Esophagus muscularis mucosa (tissue), 4 donors: ENCODE data around the gene C9orf40. TPM values are rescaled to one million over a fixed set of nuclear protein-coding genes. Genes with fewer than 3 reads are reported as not detected.

ENCODE experiments used
- DNase-seq: peaks from one replicate; pipeline ENCODE4 v3.0.0-alpha.2; 2017; ENCODE audit errors: extremely low spot score
- H3K27ac ChIP-seq, 4 donors: fragments of 200-600 bp; sonication (generic); replicated peaks in 1 of 4; 1 replicate in 3 of 4; 2 replicates in 1 of 4; pipeline ENCODE4 v1.5.1; 2016 to 2019; ENCODE audit warnings: mild to moderate bottlenecking in 1 of 4
- H3K27me3 ChIP-seq, 4 donors: fragments of 200-600 bp; sonication (generic); one replicate each; pipeline versions ENCODE4 v1.5.1 to v1.6.0; 2016 to 2019
- H3K36me3 ChIP-seq, 4 donors: fragments of 200-600 bp; sonication (generic); one replicate each; pipeline ENCODE4 v1.5.1; 2016 to 2019
- H3K4me1 ChIP-seq, 4 donors: fragments of 200-600 bp; sonication (generic); one replicate each; pipeline ENCODE4 v1.5.1; 2016 to 2019
- H3K4me3 ChIP-seq, 4 donors: fragments of 200-600 bp; sonication (generic); 1 replicate in 2 of 4; 2 replicates in 2 of 4; pipeline ENCODE4 v1.5.1; 2016 to 2019; ENCODE audit warnings: mild to moderate bottlenecking in 4 of 4, moderate library complexity in 1 of 4
- H3K9me3 ChIP-seq, 4 donors: fragments of 200-600 bp; sonication (generic); 1 replicate in 3 of 4; 2 replicates in 1 of 4; pipeline ENCODE4 v1.5.1; 2016 to 2019
- CTCF ChIP-seq, 3 experiments: fragments of 200-600 bp in 2 of 3; fragments of 450-650 bp in 1 of 3; sonication (generic) in 2 of 3; IDR thresholded peaks; one replicate each; pipeline ENCODE4 v1.5.1; 2017 to 2019; ENCODE audit warnings: antibody characterized with exemption in 3 of 3, mild to moderate bottlenecking in 2 of 3, moderate library complexity in 1 of 3
- EP300 ChIP-seq: sonication (generic); formaldehyde crosslinking; IDR thresholded peaks from one replicate; pipeline ENCODE4 v1.6.1; 2017; ENCODE audit warnings: antibody characterized with exemption
- POLR2A ChIP-seq: fragments of 450-650 bp; IDR thresholded peaks from one replicate; pipeline ENCODE4 v1.6.1; 2017; ENCODE audit warnings: antibody characterized with exemption, moderate library complexity, mild to moderate bottlenecking, low read depth
- POLR2AphosphoS5 ChIP-seq, 2 donors: sonication (generic); formaldehyde crosslinking; IDR thresholded peaks; one replicate each; pipeline ENCODE4 v1.6.1; 2017; ENCODE audit warnings: antibody characterized with exemption in 2 of 2
- WGBS: methylation state at CpG from one replicate; pipeline ENCODE4 v1.1.5; 2018; 5-methylcytosine and 5-hydroxymethylcytosine counted together
- intact Hi-C: fragments of 100-400 bp; cut with DNase I; formaldehyde crosslinking; loops from one replicate; pipeline ENCODE4 v1.15.1; 2023
- total RNA-seq, 4 donors: library from RNA; depleted of rRNA; stranded (reverse); fragments of >200 nt; gene quantifications; one replicate each; pipeline versions ENCODE4 v1.1.0 to v1.2.1, GENCODE V29; 2016

The C9orf40 gene
- total RNA-seq, 4 donors from 2014 or later, result 4.0 to 6.2 (median 5.5) TPM

- WGBS, result under 1% methylated on average over 27 of the region's 30 CpGs
- H3K4me3 ChIP-seq, result peak overlapping the region; percentile 81 to 95 (median 92)
- H3K27me3 ChIP-seq, result no peaks in the 10 kb centered on the region
- H3K9me3 ChIP-seq, result no peaks in the 10 kb centered on the region
- DNase-seq, result peak; percentile 92
- peak overlapping the region; percentile 96 to 99 (median 98) for H3K27ac ChIP-seq
- H3K4me1 ChIP-seq, result peaks cover 3 to 15% (median 14%) of the 10 kb centered on the region in 4 donors
- intact Hi-C loops, result loop anchor here (5.0 kb wide), 2 partner anchors 51 to 136 kb away; partner anchors contain the start of genes NMRK1 and OSTF1
- TF ChIP-seq EP300 (no peak), POLR2A (no peak), POLR2AphosphoS5 (IDR thresholded peaks at IDR 0.05) (no peak), CTCF (IDR thresholded peaks at IDR 0.05) (no peak)
- H3K36me3 ChIP-seq, result no peaks in the 10 kb centered on the region
Measured at GRCh38 chr9:74951725-74952151, 974 bp downstream of the C9orf40 start.

GRCh38 chr9:74951107-74951720 is 1.5 kb downstream of the C9orf40 start:
- TF ChIP-seq POLR2AphosphoS5 (IDR thresholded peaks at IDR 0.05) (no peak), POLR2A (no peak), CTCF (IDR thresholded peaks at IDR 0.05) (no peak), EP300 (no peak)
- peaks cover 3 to 15% (median 14%) of the 10 kb centered on the region in 4 donors for H3K4me1 ChIP-seq
- no peak for DNase-seq
- H3K9me3 ChIP-seq, result no peaks in the 10 kb centered on the region
- intact Hi-C loops, result loop anchor here (5.0 kb wide), 2 partner anchors 51 to 136 kb away; partner anchors contain the start of genes NMRK1 and OSTF1
- H3K27me3 ChIP-seq, result no peaks in the 10 kb centered on the region
- 72% methylated on average over 20 of the region's 21 CpGs for WGBS
- peak overlapping the region; percentile 81 to 95 (median 92) for H3K4me3 ChIP-seq
- H3K27ac ChIP-seq, result peak overlapping the region; percentile 96 to 99 (median 98)
- no peaks in the 10 kb centered on the region for H3K36me3 ChIP-seq

- Histone ChIP-seq H3K36me3 (no peaks in the 10 kb centered on the region), H3K9me3 (no peaks in the 10 kb centered on the region), H3K27me3 (no peaks in the 10 kb centered on the region), H3K4me1 (peaks cover 3 to 15% (median 14%) of the 10 kb centered on the region in 4 donors), H3K4me3 (no peak overlapping the region), H3K27ac (peak overlapping the region in 3 of 4 donors; percentile 21 to 25 (median 24))
- intact Hi-C loops, result loop anchor here (5.0 kb wide), 2 partner anchors 52 to 137 kb away; partner anchors contain the start of genes NMRK1 and OSTF1
- TF ChIP-seq POLR2AphosphoS5 (IDR thresholded peaks at IDR 0.05) (no peak), POLR2A (no peak), EP300 (no peak), CTCF (IDR thresholded peaks at IDR 0.05) (no peak)
- no peak for DNase-seq
- 90% methylated on average over 10 of the region's 10 CpGs for WGBS
Measured at GRCh38 chr9:74949859-74950855, 2.6 kb downstream of the C9orf40 start.

GRCh38 chr9:74948937-74949336 is 3.8 kb downstream of the C9orf40 start:
- DNase-seq, result no peak
- no peaks in the 10 kb centered on the region for H3K27me3 ChIP-seq
- peaks cover 3 to 15% (median 14%) of the 10 kb centered on the region in 4 donors for H3K4me1 ChIP-seq
- no peaks in the 10 kb centered on the region for H3K9me3 ChIP-seq
- WGBS, result 92% methylated on average over 2 of the region's 2 CpGs
- intact Hi-C loops, result no loop called here
- H3K27ac ChIP-seq, result peak overlapping the region in 1 of 4 donors; percentile 13
- H3K36me3 ChIP-seq, result no peaks in the 10 kb centered on the region
- TF ChIP-seq POLR2A (no peak), EP300 (no peak), CTCF (IDR thresholded peaks at IDR 0.05) (no peak), POLR2AphosphoS5 (IDR thresholded peaks at IDR 0.05) (no peak)
- no peak overlapping the region for H3K4me3 ChIP-seq
